ENCODE results near the gene STAT5B.

The STAT5B gene

DNA sequence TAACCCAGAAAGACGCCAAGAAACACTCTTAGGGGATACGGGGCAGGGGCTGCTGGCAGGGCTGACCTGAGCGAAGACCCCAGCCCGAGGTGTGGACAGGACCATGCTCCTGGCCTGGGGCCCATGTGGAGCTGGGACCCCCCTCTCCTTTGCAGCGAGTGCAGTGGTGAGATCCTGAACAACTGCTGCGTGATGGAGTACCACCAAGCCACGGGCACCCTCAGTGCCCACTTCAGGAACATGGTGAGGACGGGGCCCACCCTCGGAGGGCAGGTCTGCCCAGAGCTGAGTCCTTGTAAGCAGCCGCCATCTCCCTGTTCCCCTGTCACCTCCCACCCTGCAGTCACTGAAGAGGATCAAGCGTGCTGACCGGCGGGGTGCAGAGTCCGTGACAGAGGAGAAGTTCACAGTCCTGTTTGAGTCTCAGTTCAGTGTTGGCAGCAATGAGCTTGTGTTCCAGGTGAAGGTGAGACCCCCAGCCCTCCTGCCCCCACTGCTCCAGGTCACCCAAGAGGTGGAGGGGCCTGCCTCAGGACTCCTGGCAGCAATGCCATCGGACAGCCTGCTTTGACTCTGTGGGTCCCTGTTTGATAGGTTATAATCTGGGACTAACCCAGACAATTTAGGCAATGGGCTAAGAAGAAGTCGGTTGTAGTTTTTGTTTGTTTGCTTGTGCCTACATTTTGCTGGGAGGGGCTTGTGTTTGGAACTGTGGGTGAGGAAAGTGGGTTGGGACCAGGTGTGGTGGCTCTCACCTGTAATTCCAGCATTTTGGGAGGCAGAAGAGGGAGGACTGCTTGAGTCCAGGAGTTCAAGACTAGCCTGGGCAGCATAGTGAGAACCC is 28.2 kb upstream of the STAT5B start:
- TF ChIP-seq ARNTL (CRISPR knock-in tag; IDR thresholded peaks at IDR 0.05; ENCODE audit: borderline replicate concordance, low read depth), result no peak
- TF ChIP-seq ZC3H10 (CRISPR knock-in tag; IDR thresholded peaks at IDR 0.05), result no peak
- TF ChIP-seq ESRRG (CRISPR knock-in tag; IDR thresholded peaks at IDR 0.05), result no peak
- TF ChIP-seq POU6F1 (CRISPR knock-in tag; IDR thresholded peaks at IDR 0.05; ENCODE audit: borderline replicate concordance, low read depth), result no peak
- no peak for TF ChIP-seq ZNF565 (CRISPR knock-in tag; conservative IDR thresholded peaks at IDR 0.05; ENCODE audit: low read depth)
- no peak for TF ChIP-seq GLIS3 (CRISPR knock-in tag; IDR thresholded peaks at IDR 0.05)
- TF ChIP-seq ZNF8 (CRISPR knock-in tag; IDR thresholded peaks at IDR 0.05), result no peak
- no peak for TF ChIP-seq CSRNP3 (CRISPR knock-in tag; IDR thresholded peaks at IDR 0.05)
- no peak for TF ChIP-seq TOX (CRISPR knock-in tag; IDR thresholded peaks at IDR 0.05; ENCODE audit: borderline replicate concordance)
- no peak for TF ChIP-seq TSHZ2 (CRISPR knock-in tag; IDR thresholded peaks at IDR 0.05)
- no peak for TF ChIP-seq ZFP3 (CRISPR knock-in tag; IDR thresholded peaks at IDR 0.05)
- no peak for TF ChIP-seq BACH2 (CRISPR knock-in tag; IDR thresholded peaks at IDR 0.05; ENCODE audit: borderline replicate concordance)
- TF ChIP-seq ISL1 (CRISPR knock-in tag; IDR thresholded peaks at IDR 0.05), result no peak
- no peak for TF ChIP-seq OSR1 (CRISPR knock-in tag; IDR thresholded peaks at IDR 0.05)
- no peak for TF ChIP-seq RARB (CRISPR knock-in tag; IDR thresholded peaks at IDR 0.05)
- TF ChIP-seq CREB5 (CRISPR knock-in tag; IDR thresholded peaks at IDR 0.05; ENCODE audit: low read depth), result no peak
- no peak for TF ChIP-seq TCF4 (CRISPR knock-in tag; IDR thresholded peaks at IDR 0.05; ENCODE audit: borderline replicate concordance)
- TF ChIP-seq PPARA (CRISPR knock-in tag; IDR thresholded peaks at IDR 0.05; ENCODE audit: borderline replicate concordance), result no peak
- TF ChIP-seq PATZ1 (CRISPR knock-in tag; IDR thresholded peaks at IDR 0.05; ENCODE audit: borderline replicate concordance), result no peak
- TF ChIP-seq ZFP30 (CRISPR knock-in tag; IDR thresholded peaks at IDR 0.05), result no peak
- ATAC-seq, result no peak

DNA sequence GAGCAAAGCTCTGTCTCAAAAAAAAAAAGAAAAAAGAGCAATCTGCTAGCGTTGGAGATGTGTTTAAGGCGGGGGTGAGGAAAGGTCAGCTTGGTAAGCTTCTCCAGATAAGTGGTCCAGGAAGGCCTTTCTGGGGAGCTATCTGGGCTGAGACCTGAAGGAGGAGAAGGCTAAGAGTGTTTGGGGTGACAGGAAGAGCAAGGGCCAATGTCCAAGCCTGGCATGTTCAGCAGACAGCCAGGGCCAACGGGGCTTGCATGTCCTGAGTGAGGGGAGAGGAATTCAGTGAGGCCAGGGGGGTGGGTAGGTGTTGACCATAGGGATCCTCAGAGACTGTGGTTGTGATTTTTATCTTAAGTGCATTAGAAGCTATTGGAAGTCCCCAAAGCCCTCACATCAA is 27.5 kb upstream of the STAT5B start:
- TF ChIP-seq ZFP30 (CRISPR knock-in tag; IDR thresholded peaks at IDR 0.05), result no peak
- TF ChIP-seq CSDC2 (CRISPR knock-in tag; IDR thresholded peaks at IDR 0.05), result no peak
- TF ChIP-seq TCF4 (CRISPR knock-in tag; IDR thresholded peaks at IDR 0.05; ENCODE audit: borderline replicate concordance), result no peak
- no peak for TF ChIP-seq PATZ1 (CRISPR knock-in tag; IDR thresholded peaks at IDR 0.05; ENCODE audit: borderline replicate concordance)
- TF ChIP-seq BACH2 (CRISPR knock-in tag; IDR thresholded peaks at IDR 0.05; ENCODE audit: borderline replicate concordance), result no peak
- TF ChIP-seq POU6F1 (CRISPR knock-in tag; IDR thresholded peaks at IDR 0.05; ENCODE audit: borderline replicate concordance, low read depth), result no peak
- ATAC-seq, result no peak

Data from SK-N-SH treated with all-trans-retinoic acid at 6 μM for 48 hours (cell line).